ENCODE data around the gene CD34.

Gene CD34

GRCh38 chr1:207870306-207871031, 40.5 kb downstream of the CD34 start:
- no peak for DNase-seq

- DNase-seq = no peak
Observed at GRCh38 chr1:207869859-207870258, 41.1 kb downstream of the CD34 start.

GRCh38 chr1:207868774-207869721, 41.9 kb downstream of the CD34 start:
- peak; percentile 72 to 83 for DNase-seq

GRCh38 chr1:207868251-207868773, 42.6 kb downstream of the CD34 start:
- peak in 1 of 2 donors; percentile 54 for DNase-seq

- peak in 1 of 2 donors; percentile 51 for DNase-seq
Observed at GRCh38 chr1:207867136-207868109, 43.5 kb downstream of the CD34 start.

GRCh38 chr1:207866471-207867135, 44.3 kb downstream of the CD34 start:
- DNase-seq = peak; percentile 45 to 51

- DNase-seq = peak; percentile 50 to 66
Observed at GRCh38 chr1:207863893-207864535, 46.9 kb downstream of the CD34 start.

- no peak for DNase-seq
Observed at GRCh38 chr1:207862241-207862787, 48.6 kb downstream of the CD34 start.

GRCh38 chr1:207861442-207862177, 49.3 kb downstream of the CD34 start:
- peak; percentile 44 to 64 for DNase-seq

GRCh38 chr1:207860531-207860930, 50.4 kb downstream of the CD34 start:
- DNase-seq = no peak

GRCh38 chr1:207858806-207859205, 52.1 kb downstream of the CD34 start:
- DNase-seq = no peak

- no peak for DNase-seq
Observed at GRCh38 chr1:207858281-207858680, 52.6 kb downstream of the CD34 start.

- no peak for DNase-seq
Observed at GRCh38 chr1:207857447-207857846, 53.5 kb downstream of the CD34 start.

- no peak for DNase-seq
Observed at GRCh38 chr1:207856276-207857023, 54.5 kb downstream of the CD34 start.

GRCh38 chr1:207854001-207854400, 56.9 kb downstream of the CD34 start:
- no peak for DNase-seq

- DNase-seq = no peak
Observed at GRCh38 chr1:207853372-207853757, 57.6 kb downstream of the CD34 start.

- DNase-seq = no peak
Observed at GRCh38 chr1:207852576-207853371, 58.2 kb downstream of the CD34 start.

- DNase-seq = no peak
Observed at GRCh38 chr1:207851696-207852095, 59.2 kb downstream of the CD34 start.

Data from CD4-positive, alpha-beta T cell treated with Interferon alpha-2 for 1 hour (primary cell).